Mucosa of descending colon (tissue), 3 donors: ENCODE results near the gene BMPR1A. TPM values are rescaled to one million over a fixed set of nuclear protein-coding genes. Genes with fewer than 3 reads are reported as not detected.

Experiments used
- ATAC-seq: fragments of 200-7000 bp; cut with Tn5 transposase; one replicate; pipeline ENCODE4 v1.9.1; 2020; ENCODE audit warnings: mild to moderate bottlenecking, moderate library complexity
- DNase-seq, 3 donors: peaks; one replicate each; pipeline ENCODE4 v3.0.0-alpha.2; 2020
- H3K36me3 ChIP-seq: fragments of 200-600 bp; one replicate; pipeline ENCODE4 v1.8.0; 2021; ENCODE audit warnings: low read depth, mild to moderate bottlenecking
- H3K4me1 ChIP-seq: fragments of 200-600 bp; one replicate; pipeline ENCODE4 v1.8.0; 2021; ENCODE audit warnings: low read depth, mild to moderate bottlenecking
- H3K4me3 ChIP-seq: fragments of 200-600 bp; one replicate; pipeline ENCODE4 v1.8.0; 2021; ENCODE audit warnings: mild to moderate bottlenecking
- H3K9me3 ChIP-seq: fragments of 200-600 bp; one replicate; pipeline ENCODE4 v1.8.0; 2021; ENCODE audit warnings: mild to moderate bottlenecking
- CTCF ChIP-seq: fragments of 200-600 bp; IDR thresholded peaks from one replicate; pipeline ENCODE4 v1.8.0; 2022; ENCODE audit warnings: antibody characterized with exemption, mild to moderate bottlenecking
- intact Hi-C, 2 donors: fragments of 100-400 bp; cut with DNase I in 1 of 2; cut with micrococcal nuclease in 1 of 2; formaldehyde crosslinking; loops; one replicate each; pipeline versions ENCODE4 v1.11.0 to v1.11.1; 2022; cut with DNase I, micrococcal nuclease
- total RNA-seq, 3 donors: library from RNA; stranded (reverse); fragmentation: NEBNext Ultra II Directional in 2 of 3; extraction: Animal tissue kit (Norgen Biotek cat#: 25700) in 2 of 3; gene quantifications; one replicate each; pipeline versions ENCODE4 v1.2.1 to v1.2.4, GENCODE V29; 2021 to 2023
- donor health status: DM: no; HTN: no; CAD: no; lungs with moderate emphysema.
- donor health status: DM: no; HTN: no; CAD: no.
- donor health status: DM: no; HTN: yes; CAD: no.

The BMPR1A gene
- total RNA-seq, 3 donors from 2014 or later, result 44.4 to 126 (median 45.3) TPM

GRCh38 chr10:86964061-86964846 lies 207.8 kb downstream of the BMPR1A start:
- DNase-seq, result no peak
- ATAC-seq, result no peak
- Histone ChIP-seq H3K4me1 (peaks cover 18% of the 10 kb centered on the region), H3K36me3 (no peaks in the 10 kb centered on the region), H3K4me3 (no peak overlapping the region), H3K9me3 (no peaks in the 10 kb centered on the region)
- TF ChIP-seq CTCF, result no peak
- intact Hi-C loops, result no loop called here

- no peaks in the 10 kb centered on the region for H3K9me3 ChIP-seq
- H3K36me3 ChIP-seq, result no peaks in the 10 kb centered on the region
- no peak for TF ChIP-seq CTCF
- intact Hi-C loops, result no loop called here
- no peak for ATAC-seq
- DNase-seq, result peak in 1 of 3 donors; percentile 16
- H3K4me1 ChIP-seq, result peaks cover 19% of the 10 kb centered on the region
- H3K4me3 ChIP-seq, result no peak overlapping the region
Observed at GRCh38 chr10:86964847-86965190, 208.4 kb downstream of the BMPR1A start.

- no peak for DNase-seq
- Histone ChIP-seq H3K36me3 (no peaks in the 10 kb centered on the region), H3K4me1 (peaks cover 30% of the 10 kb centered on the region), H3K4me3 (no peak overlapping the region), H3K9me3 (no peaks in the 10 kb centered on the region)
- intact Hi-C loops, result no loop called here
- ATAC-seq, result no peak
- no peak for TF ChIP-seq CTCF
Observed at GRCh38 chr10:86965986-86966654, 209.7 kb downstream of the BMPR1A start.

- no peaks in the 10 kb centered on the region for H3K9me3 ChIP-seq
- no peak for DNase-seq
- TF ChIP-seq CTCF, result no peak
- intact Hi-C loops, result no loop called here
- H3K4me1 ChIP-seq, result peaks cover 35% of the 10 kb centered on the region
- H3K36me3 ChIP-seq, result no peaks in the 10 kb centered on the region
- ATAC-seq, result no peak
- H3K4me3 ChIP-seq, result no peak overlapping the region
Observed at GRCh38 chr10:86967481-86967941, 211.1 kb downstream of the BMPR1A start.

GRCh38 chr10:86968271-86968993 lies 212.0 kb downstream of the BMPR1A start, which contains the start of gene ADIRF:
Gene ADIRF (plus strand): TSS chr10:86968482. CDS start chr10:86968545, 63 bp downstream.
- ATAC-seq, result peak; percentile 62
- no peak for TF ChIP-seq CTCF

More at GRCh38 chr10:86968271-86968993, 212.0 kb downstream of the BMPR1A start, which contains the start of gene ADIRF:
- peak; percentile 82 to 85 (median 85) for DNase-seq
- H3K9me3 ChIP-seq, result no peaks in the 10 kb centered on the region
- intact Hi-C loops, result no loop called here
- H3K36me3 ChIP-seq, result no peaks in the 10 kb centered on the region
- peaks cover 35% of the 10 kb centered on the region for H3K4me1 ChIP-seq
- H3K4me3 ChIP-seq, result no peak within 1 kb of the TSS
